A549 (cell line): ENCODE measurements around the gene PRKAG2. TPM values are rescaled to one million over a fixed set of nuclear protein-coding genes. Genes with fewer than 3 reads are reported as not detected.

Source experiments
- ATAC-seq, 2 experiments: fragments of 200-7000 bp in 1 of 2; fragments of >200 bp in 1 of 2; cut with Nextera tagmentation in 1 of 2; cut with Tn5 transposase in 1 of 2; 3 replicates each; pipeline versions ENCODE4 v1.8.0 to v1.9.1; 2018 to 2020; ENCODE audit warnings: mild to moderate bottlenecking in 1 of 2, moderate library complexity in 1 of 2
- CTCF ChIA-PET: fragments of 300-600 bp; sonication (Branson Sonifier 250); formaldehyde crosslinking; extraction: SDS; loops from one replicate; lab custom pipeline; 2021; ENCODE audit warnings: antibody characterized with exemption, inconsistent platforms; lab: Yijun Ruan, JAX
- POLR2A ChIA-PET: fragments of 350-600 bp; formaldehyde crosslinking; extraction: SDS; loops from one replicate; lab custom pipeline; 2021; ENCODE audit warnings: antibody characterized with exemption, inconsistent platforms; lab: Yijun Ruan, JAX
- DNase-seq, 2 experiments: peaks; one replicate each; pipeline versions ENCODE4 v3.0.0 to v3.0.0-alpha.2; 2011 to 2016; ENCODE audit warnings: low read depth in 1 of 2, low spot score in 1 of 2
- FAIRE-seq: peaks from 2 replicates; lab custom pipeline; 2011; peaks lifted over from hg19 to GRCh38; lab: Jason Lieb, UNC
- H3K27ac ChIP-seq, 2 experiments: fragments of >200 bp; sonication (Bioruptor Twin); formaldehyde crosslinking; 3 replicates each; pipeline ENCODE4 v1.5.1; 2016 to 2017
- H3K4me1 ChIP-seq: fragments of >200 bp; sonication (Bioruptor Twin); formaldehyde crosslinking; 3 replicates; pipeline ENCODE4 v1.6.1; 2016
- H3K4me2 ChIP-seq: fragments of >200 bp; sonication (Bioruptor Twin); formaldehyde crosslinking; 3 replicates; pipeline ENCODE4 v1.6.1; 2016
- H3K4me3 ChIP-seq: fragments of >200 bp; sonication (Bioruptor Twin); formaldehyde crosslinking; 3 replicates; pipeline ENCODE4 v1.5.1; 2016
- H3K9me3 ChIP-seq: fragments of >200 bp; sonication (Bioruptor Twin); formaldehyde crosslinking; 3 replicates; pipeline ENCODE4 v1.6.1; 2016
- CBX2 ChIP-seq: fragments of 200-600 bp; sonication (generic); IDR thresholded peaks from 2 replicates; pipeline ENCODE4 v1.6.1; 2016; ENCODE audit warnings: low read depth, mild to moderate bottlenecking, borderline replicate concordance
- CBX8 ChIP-seq: fragments of 200-600 bp; sonication (generic); IDR thresholded peaks from 2 replicates; pipeline ENCODE4 v1.6.1; 2016
- CHD4 ChIP-seq: fragments of 200-600 bp; sonication (generic); IDR thresholded peaks from 2 replicates; pipeline ENCODE4 v1.6.1; 2016; ENCODE audit warnings: antibody characterized with exemption, mild to moderate bottlenecking, borderline replicate concordance
- EHMT2 ChIP-seq: fragments of 200-600 bp; sonication (generic); IDR thresholded peaks from 2 replicates; pipeline ENCODE4 v1.6.1; 2016; ENCODE audit warnings: antibody characterized with exemption, low read depth, mild to moderate bottlenecking, moderate library complexity
- EP300 ChIP-seq, 2 experiments: fragments of >200 bp; sonication (Bioruptor Twin); formaldehyde crosslinking; IDR thresholded peaks; 2 replicates in 1 of 2; 3 replicates in 1 of 2; pipeline ENCODE4 v1.6.1; 2016 to 2017
- HES2 ChIP-seq: fragments of >200 bp; sonication (Bioruptor Twin); formaldehyde crosslinking; IDR thresholded peaks from 2 replicates; pipeline ENCODE4 v1.6.1; 2016
- HEYL ChIP-seq: fragments of 250-450 bp; sonication (Bioruptor Pico); IDR thresholded peaks from 2 replicates; pipeline ENCODE4 v1.8.0; 2021; ENCODE audit warnings: mild to moderate bottlenecking, moderate library complexity
- HOXB13 ChIP-seq: fragments of 250-450 bp; sonication (Bioruptor Pico); IDR thresholded peaks from 2 replicates; pipeline ENCODE4 v1.5.0; 2020; ENCODE audit warnings: low read depth, mild to moderate bottlenecking, moderate library complexity
- HOXB5 ChIP-seq: fragments of 250-450 bp; sonication (Bioruptor Pico); IDR thresholded peaks from 2 replicates; pipeline ENCODE4 v1.5.0; 2020; ENCODE audit warnings: mild to moderate bottlenecking, moderate library complexity
- MYC ChIP-seq: IDR thresholded peaks from 2 replicates; pipeline ENCODE4 v1.6.1; 2012; ENCODE audit warnings: mild to moderate bottlenecking, inconsistent platforms, low read length, improper control_type of control experiment, borderline replicate concordance
- RAD21 ChIP-seq, 2 experiments: fragments of >200 bp in 1 of 2; sonication (Bioruptor Twin) in 1 of 2; formaldehyde crosslinking in 1 of 2; IDR thresholded peaks in 1 of 2; conservative IDR thresholded peaks in 1 of 2; 2 replicates in 1 of 2; 3 replicates in 1 of 2; pipeline ENCODE4 v1.6.1; 2012 to 2018; ENCODE audit warnings: inconsistent platforms in 1 of 2
- RARB ChIP-seq: fragments of 250-450 bp; sonication (Bioruptor Pico); IDR thresholded peaks from 2 replicates; pipeline ENCODE4 v1.8.0; 2021; ENCODE audit warnings: mild to moderate bottlenecking, moderate library complexity
- REST ChIP-seq: fragments of 200-600 bp; sonication (generic); IDR thresholded peaks from 2 replicates; pipeline ENCODE4 v1.6.1; 2016; ENCODE audit warnings: antibody characterized with exemption, mild to moderate bottlenecking, moderate library complexity
- RFX5 ChIP-seq: fragments of 450-650 bp; IDR thresholded peaks from 2 replicates; pipeline ENCODE4 v1.7.1; 2014; ENCODE audit warnings: antibody characterized with exemption, mild to moderate bottlenecking, moderate library complexity
- RNF2 ChIP-seq: fragments of 200-600 bp; sonication (generic); IDR thresholded peaks from 2 replicates; pipeline ENCODE4 v1.6.1; 2016; ENCODE audit warnings: low read depth, mild to moderate bottlenecking, antibody characterized with exemption, moderate library complexity, borderline replicate concordance
- TP53 ChIP-seq: fragments of 250-450 bp; sonication (Bioruptor Pico); IDR thresholded peaks from 2 replicates; pipeline ENCODE4 v1.5.0; 2021; ENCODE audit warnings: mild to moderate bottlenecking, moderate library complexity
- ZFP36 ChIP-seq: fragments of 450-650 bp; IDR thresholded peaks from 2 replicates; pipeline ENCODE4 v1.6.1; 2014; ENCODE audit warnings: borderline replicate concordance; ENCODE audit not compliant: partially characterized antibody
- ZSCAN20 ChIP-seq: fragments of 250-450 bp; sonication (Bioruptor Pico); IDR thresholded peaks from 2 replicates; pipeline ENCODE4 v1.8.0; 2022; ENCODE audit warnings: mild to moderate bottlenecking, moderate library complexity
- WGBS: methylation state at CpG from one replicate; pipeline ENCODE4 v1.1.6; 2017; ENCODE audit errors: missing lambda C conversion rate; 5-methylcytosine and 5-hydroxymethylcytosine counted together
- polyA plus RNA-seq, 4 experiments: library from polyadenylated mRNA; depleted of rRNA in 3 of 4; stranded (reverse); fragments of >200 nt; fragmentation: RNase III in 1 of 4; extraction: RNeasy Plus Mini Kit Qiagen cat#74134 plus additional on column Dnase treatment in 1 of 4; gene quantifications; 2 replicates in 3 of 4; 3 replicates in 1 of 4; pipeline ENCODE4 v1.2.3, GENCODE V29; 2011 to 2017
- TF ChIP-seq, protein P1 (sequence below): IDR thresholded peaks from 2 replicates; pipeline ENCODE4 v1.6.1; 2012
- TF ChIP-seq, protein P2 (sequence below): fragments of >200 bp; sonication (Bioruptor Twin); formaldehyde crosslinking; IDR thresholded peaks from 3 replicates; pipeline ENCODE4 v1.5.1; 2016

PRKAG2 gene
- polyA plus RNA-seq, 2 of the 4 experiments (the other 2 are of a cell fraction), result 26.5 to 31.7 TPM

DNA sequence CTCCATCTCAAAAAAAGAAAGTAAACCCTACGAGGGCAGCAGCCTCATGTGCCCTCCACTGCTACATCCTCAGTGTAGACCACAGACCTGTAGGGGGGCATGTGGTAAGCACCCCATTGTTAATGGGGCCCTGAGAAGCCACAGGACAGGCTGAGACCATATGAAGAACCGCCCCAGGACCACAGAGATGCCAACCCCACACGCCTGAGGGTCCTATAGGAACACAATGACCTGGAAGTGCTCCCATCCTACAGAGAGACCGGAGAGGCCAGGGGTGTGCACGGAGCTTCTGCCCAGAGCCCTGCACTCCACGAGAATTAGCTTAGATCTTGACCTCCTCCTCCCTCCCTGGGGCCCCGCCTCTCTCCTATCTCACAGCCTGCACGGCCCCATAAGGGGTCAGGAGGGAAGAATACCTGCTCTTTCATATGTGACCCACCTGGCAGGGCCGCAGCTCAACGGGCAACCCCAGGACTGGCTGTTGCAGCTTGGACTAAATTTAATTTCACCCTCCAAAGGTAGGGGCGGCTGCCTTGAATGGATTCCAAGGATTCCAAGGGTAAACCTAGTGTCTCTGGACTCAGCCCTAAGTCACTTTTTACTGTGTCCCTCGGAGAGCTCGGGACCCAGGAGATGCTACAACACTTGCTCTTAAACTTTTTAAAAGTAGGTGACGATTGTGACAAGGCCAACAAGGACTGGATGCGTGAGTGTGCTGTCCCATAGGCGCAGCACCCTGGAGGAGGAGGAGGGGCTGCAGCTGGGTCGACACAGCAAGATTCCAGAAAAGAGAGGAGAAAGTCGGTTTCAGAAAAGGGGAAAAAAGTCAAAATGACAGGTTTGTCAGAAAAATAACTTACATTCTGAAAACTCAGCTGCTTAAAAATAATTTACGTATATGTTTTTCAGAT, 24.2 kb downstream of the PRKAG2 start:
- WGBS, result 77% methylated on average over 19 of the region's 19 CpGs
- Histone ChIP-seq H3K4me1 (no peaks in the 10 kb centered on the region), H3K27ac (no peak overlapping the region), H3K4me3 (no peak overlapping the region), H3K9me3 (no peaks in the 10 kb centered on the region), H3K4me2 (no peak overlapping the region)
- POLR2A ChIA-PET, result no interaction called here
- CTCF ChIA-PET, result interaction anchor here (0.9 to 3.8 kb wide), 4 partner anchors 19 to 108 kb away, joined by 3 to 19 read pairs (median 4); no protein-coding TSS in a partner anchor
- no peak for TF ChIP-seq TP53 (CRISPR knock-in tag)
- no peak for TF ChIP-seq ZSCAN20 (CRISPR knock-in tag)
- no peak for TF ChIP-seq HOXB13 (CRISPR knock-in tag)
- no peak for TF ChIP-seq RFX5
- TF ChIP-seq ZFP36, result no peak
- TF ChIP-seq, protein P1, sequence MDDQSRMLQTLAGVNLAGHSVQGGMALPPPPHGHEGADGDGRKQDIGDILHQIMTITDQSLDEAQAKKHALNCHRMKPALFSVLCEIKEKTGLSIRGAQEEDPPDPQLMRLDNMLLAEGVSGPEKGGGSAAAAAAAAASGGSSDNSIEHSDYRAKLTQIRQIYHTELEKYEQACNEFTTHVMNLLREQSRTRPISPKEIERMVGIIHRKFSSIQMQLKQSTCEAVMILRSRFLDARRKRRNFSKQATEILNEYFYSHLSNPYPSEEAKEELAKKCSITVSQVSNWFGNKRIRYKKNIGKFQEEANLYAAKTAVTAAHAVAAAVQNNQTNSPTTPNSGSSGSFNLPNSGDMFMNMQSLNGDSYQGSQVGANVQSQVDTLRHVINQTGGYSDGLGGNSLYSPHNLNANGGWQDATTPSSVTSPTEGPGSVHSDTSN, result no peak
- TF ChIP-seq CHD4, result no peak
- TF ChIP-seq, protein P2, sequence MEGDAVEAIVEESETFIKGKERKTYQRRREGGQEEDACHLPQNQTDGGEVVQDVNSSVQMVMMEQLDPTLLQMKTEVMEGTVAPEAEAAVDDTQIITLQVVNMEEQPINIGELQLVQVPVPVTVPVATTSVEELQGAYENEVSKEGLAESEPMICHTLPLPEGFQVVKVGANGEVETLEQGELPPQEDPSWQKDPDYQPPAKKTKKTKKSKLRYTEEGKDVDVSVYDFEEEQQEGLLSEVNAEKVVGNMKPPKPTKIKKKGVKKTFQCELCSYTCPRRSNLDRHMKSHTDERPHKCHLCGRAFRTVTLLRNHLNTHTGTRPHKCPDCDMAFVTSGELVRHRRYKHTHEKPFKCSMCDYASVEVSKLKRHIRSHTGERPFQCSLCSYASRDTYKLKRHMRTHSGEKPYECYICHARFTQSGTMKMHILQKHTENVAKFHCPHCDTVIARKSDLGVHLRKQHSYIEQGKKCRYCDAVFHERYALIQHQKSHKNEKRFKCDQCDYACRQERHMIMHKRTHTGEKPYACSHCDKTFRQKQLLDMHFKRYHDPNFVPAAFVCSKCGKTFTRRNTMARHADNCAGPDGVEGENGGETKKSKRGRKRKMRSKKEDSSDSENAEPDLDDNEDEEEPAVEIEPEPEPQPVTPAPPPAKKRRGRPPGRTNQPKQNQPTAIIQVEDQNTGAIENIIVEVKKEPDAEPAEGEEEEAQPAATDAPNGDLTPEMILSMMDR, result no peak
- no peak for TF ChIP-seq EP300 (IDR thresholded peaks at IDR 0.05)
- no peak for TF ChIP-seq MYC
- TF ChIP-seq HOXB5 (CRISPR knock-in tag), result no peak
- no peak for TF ChIP-seq RNF2
- no peak for TF ChIP-seq EHMT2
- no peak for DNase-seq
- no peak for ATAC-seq
- FAIRE-seq, result no peak

GRCh38 chr7:151851782-151852181, 25.1 kb downstream of the PRKAG2 start:
- H3K4me2 ChIP-seq, result no peak overlapping the region
- H3K4me3 ChIP-seq, result no peak overlapping the region
- ChIA-PET POLR2A (no interaction called here), CTCF (interaction anchor here (0.6 to 3.8 kb wide), 4 partner anchors 20 to 82 kb away, joined by 3 to 19 read pairs (median 4); no protein-coding TSS in a partner anchor)
- no peak for FAIRE-seq
- H3K4me1 ChIP-seq, result no peaks in the 10 kb centered on the region
- no peak for DNase-seq
- H3K9me3 ChIP-seq, result no peaks in the 10 kb centered on the region
- ATAC-seq, result no peak
- H3K27ac ChIP-seq, result no peak overlapping the region
- TF ChIP-seq HEYL (CRISPR knock-in tag), result no peak
- TF ChIP-seq HES2, result no peak
- TF ChIP-seq RAD21 (conservative IDR thresholded peaks at IDR 0.05 in 1 of 2, IDR thresholded peaks at IDR 0.05 in 1 of 2), result no peak
- no peak for TF ChIP-seq CBX8
- no peak for TF ChIP-seq RARB (CRISPR knock-in tag)
- no peak for TF ChIP-seq REST
- TF ChIP-seq CBX2, result no peak
- TF ChIP-seq EHMT2, result no peak
- TF ChIP-seq ZSCAN20 (CRISPR knock-in tag), result no peak
- TF ChIP-seq, protein P2, result no peak
- 65% methylated on average over 13 of the region's 13 CpGs for WGBS
